ENCODE data around the gene EPS15. TPM values are rescaled to one million over a fixed set of nuclear protein-coding genes. Genes with fewer than 3 reads are reported as not detected.
"Not testable (repeated sequence)": the region's sequence is repeated elsewhere in the genome, so short reads cannot be mapped to it uniquely, and the experiment has no call there.

The EPS15 gene
- total RNA-seq, 1 donor from 2014 or later = 72.5 TPM

- DNase-seq = no peak
- intact Hi-C loops (cut with DNase I) = no loop called here
- peak; percentile 2 for ATAC-seq (ENCODE audit: poor library complexity)
These were observed 188.5 kb downstream of the EPS15 start, which contains the start of gene TTC39A for GRCh38 chr1:51330331-51331201. TSS of gene TTC39A (minus strand) at chr1:51330562. CDS start at chr1:51330477, 85 bp downstream.

DNA sequence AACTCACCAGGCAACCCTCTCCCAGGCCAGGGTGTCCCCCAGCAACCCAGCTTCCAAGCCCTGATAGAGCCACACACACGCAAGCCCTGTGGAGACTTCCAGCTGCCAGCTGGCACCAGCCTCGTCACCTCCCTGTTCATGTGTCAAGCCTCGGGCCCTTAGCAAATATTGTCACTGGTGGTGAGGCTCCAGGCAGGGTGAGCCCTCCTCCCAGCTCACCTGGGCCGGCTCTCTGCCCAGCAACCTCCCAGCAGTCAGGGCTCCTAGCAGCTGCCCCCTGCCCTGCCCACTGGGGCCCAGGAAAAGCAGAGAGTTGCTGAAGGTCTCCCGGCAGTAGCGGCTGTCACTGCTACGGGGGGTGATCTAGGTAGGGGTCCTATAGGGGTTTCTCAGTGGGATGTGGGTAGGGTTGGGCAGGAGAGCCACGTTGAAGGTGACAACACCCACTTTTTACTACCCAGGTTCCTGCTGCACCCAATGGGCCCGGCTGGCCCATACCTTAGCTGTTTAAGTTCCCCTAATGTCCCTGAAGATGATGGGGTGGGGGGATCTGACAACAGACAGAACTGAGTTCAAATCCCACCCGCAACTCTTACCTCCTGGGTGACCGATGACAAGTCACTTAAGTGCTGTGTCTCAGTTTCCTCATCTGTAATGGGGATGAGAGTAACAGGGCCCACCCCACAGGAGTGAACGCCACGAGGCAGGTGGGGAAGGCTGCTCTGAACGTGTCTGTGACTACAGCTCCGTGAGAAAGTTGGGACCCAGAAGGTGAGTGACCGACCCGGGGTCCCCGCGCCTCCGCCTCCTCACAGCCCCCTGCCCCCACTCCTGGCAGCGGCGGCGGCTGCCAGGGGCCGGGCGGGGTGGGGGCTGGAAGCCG, 189.4 kb downstream of the EPS15 start:
- intact Hi-C loops (cut with DNase I) = no loop called here
- DNase-seq = peak; percentile 76
- peak; percentile 75 for ATAC-seq (ENCODE audit: poor library complexity)

GRCh38 chr1:51328926-51329325, 190.1 kb downstream of the EPS15 start:
- intact Hi-C loops (cut with DNase I) = no loop called here
- DNase-seq (no peak), ATAC-seq (ENCODE audit: poor library complexity) (no peak)

GRCh38 chr1:51328279-51328678, 190.8 kb downstream of the EPS15 start:
- intact Hi-C loops (cut with DNase I) = no loop called here
- no peak for ATAC-seq (ENCODE audit: poor library complexity)
- no peak for DNase-seq

DNA sequence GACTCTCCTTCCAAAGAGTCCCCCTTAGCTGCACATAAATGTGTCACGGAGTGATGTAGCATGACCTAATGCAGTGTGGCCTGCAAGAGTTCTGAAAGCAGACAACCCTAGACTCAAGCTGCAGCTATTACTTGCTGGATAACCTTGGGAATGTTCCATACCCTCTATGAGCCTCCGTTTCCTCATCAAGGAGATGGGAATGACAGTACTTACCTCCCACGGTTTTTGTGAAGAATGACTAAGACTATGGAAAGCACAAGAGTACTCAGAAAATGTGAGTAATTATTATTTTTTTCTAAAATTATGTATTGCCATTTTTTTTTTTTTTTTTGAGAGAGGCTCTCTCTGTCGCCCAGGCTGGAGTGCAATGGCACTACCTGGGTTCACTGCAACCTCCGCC, 191.7 kb downstream of the EPS15 start:
- intact Hi-C loops (cut with DNase I) = no loop called here
- ATAC-seq (ENCODE audit: poor library complexity) = no peak
- no peak for DNase-seq

GRCh38 chr1:51326839-51327238, 192.2 kb downstream of the EPS15 start:
- ATAC-seq (ENCODE audit: poor library complexity) = peak; percentile 29
- DNase-seq = no peak
- intact Hi-C loops (cut with DNase I) = no loop called here

DNA sequence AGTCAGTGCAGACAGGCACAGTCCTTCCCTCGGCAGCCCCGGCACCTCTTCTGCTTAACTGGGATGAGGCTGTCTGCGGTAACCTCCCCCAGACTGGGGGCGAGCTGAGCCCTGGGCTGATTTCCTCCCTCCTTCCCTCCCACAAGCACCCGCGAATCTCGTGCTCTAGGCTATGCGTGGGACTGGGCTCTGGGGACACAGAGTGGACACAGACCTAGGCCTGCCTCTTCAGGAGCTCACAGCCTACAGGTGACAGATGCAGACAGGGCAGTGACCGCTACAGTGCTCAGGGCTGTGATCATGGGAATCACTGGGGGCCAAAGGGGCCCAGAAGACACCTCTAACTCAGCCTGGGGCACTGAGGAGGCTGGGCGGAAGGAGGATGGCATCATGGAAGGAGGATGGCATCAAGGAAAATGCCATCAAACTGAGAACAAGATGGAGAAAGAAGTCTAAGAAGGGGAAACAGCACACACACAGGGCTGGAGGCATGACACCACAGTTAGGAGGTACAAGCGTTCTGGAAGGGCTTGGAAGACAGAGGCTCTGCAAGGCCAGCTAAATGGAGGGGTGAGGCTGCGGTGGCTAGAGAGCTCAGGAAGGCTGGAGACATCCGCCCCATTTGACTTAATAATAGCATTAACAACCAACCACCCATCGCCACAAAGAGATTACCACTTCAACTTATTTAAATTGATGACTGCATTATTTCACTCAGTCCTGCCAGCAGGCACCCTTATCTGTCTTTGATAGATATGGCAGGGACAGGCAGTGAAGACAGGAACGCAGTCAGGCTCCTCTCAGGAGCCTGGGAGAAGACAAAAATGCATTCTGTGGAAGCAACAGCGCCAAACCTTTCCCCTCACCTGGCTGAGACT, 192.9 kb downstream of the EPS15 start:
- ATAC-seq (ENCODE audit: poor library complexity) (peak; percentile 53), DNase-seq (no peak)
- intact Hi-C loops (cut with DNase I) = no loop called here

DNA sequence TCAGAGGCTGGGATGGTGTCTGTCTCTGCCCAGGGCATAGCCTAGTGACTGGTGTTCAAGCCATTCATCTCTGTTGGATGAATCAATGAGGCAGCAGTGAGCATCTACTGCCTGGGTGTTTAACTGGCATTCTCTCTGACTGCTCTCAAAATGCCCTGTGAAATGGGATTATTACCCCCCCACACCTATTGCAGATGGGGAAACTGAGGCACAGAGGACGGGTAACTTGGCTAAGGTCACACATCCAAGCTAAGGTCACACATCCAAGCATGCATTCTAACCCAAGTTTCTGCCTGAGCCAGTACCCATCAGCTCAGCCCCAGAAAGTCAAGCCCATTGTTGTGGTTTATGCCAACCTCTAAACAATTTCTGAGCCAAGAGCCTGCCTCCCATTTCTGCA, 193.7 kb downstream of the EPS15 start:
- DNase-seq (no peak), ATAC-seq (ENCODE audit: poor library complexity) (no peak)
- intact Hi-C loops (cut with DNase I) = no loop called here

- intact Hi-C loops (cut with DNase I); ATAC-seq (ENCODE audit: poor library complexity); DNase-seq: not testable (repeated sequence)
These were observed 194.1 kb downstream of the EPS15 start for GRCh38 chr1:51325011-51325385.

GRCh38 chr1:51324251-51325010, 194.6 kb downstream of the EPS15 start:
- DNase-seq (no peak), ATAC-seq (ENCODE audit: poor library complexity) (no peak)
- intact Hi-C loops (cut with DNase I) = no loop called here

GRCh38 chr1:51323778-51324177, 195.3 kb downstream of the EPS15 start:
- no peak for ATAC-seq (ENCODE audit: poor library complexity)
- intact Hi-C loops (cut with DNase I) = no loop called here
- DNase-seq = no peak

DNA sequence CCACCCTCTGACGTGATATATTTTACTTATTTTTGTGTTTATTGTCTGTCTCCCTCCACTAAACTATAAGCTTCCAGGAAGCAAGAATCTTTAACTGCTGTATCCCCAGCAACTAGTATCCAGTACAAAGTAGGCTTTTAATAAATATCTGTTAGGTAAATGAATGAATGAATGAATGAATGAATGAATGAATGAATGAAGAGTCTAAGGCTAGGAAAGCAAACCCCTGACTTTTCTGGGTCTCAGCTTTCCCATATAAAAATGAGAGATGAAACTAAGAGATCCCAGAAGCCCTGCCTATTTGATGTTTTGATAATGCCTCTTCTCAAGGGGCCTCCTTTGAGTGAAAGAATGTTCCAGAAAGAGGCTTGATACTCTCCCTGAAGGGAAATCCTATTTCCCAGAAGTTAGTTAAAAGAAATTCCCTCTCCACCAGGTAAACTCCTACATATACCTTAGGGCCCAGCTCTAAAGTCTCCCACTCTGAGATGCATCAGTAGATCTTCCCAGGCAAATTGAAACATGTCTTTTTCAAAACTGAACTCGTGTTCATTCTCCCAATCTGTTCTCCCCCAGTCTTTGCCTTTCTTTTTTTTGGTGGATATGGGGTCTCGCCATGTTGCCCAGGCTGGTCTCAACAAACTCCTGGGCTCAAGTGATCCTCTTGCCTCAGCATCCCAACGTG, 196.5 kb downstream of the EPS15 start:
- intact Hi-C loops (cut with DNase I) = no loop called here
- DNase-seq (no peak), ATAC-seq (ENCODE audit: poor library complexity) (no peak)

- DNase-seq (no peak), ATAC-seq (ENCODE audit: poor library complexity) (no peak)
- intact Hi-C loops (cut with DNase I) = no loop called here
These were observed 197.2 kb downstream of the EPS15 start for GRCh38 chr1:51321924-51322280.

GRCh38 chr1:51320967-51321923, 197.8 kb downstream of the EPS15 start:
- DNase-seq = no peak
- intact Hi-C loops (cut with DNase I) = no loop called here
- no peak for ATAC-seq (ENCODE audit: poor library complexity)

- ATAC-seq (ENCODE audit: poor library complexity) (no peak), DNase-seq (no peak)
- intact Hi-C loops (cut with DNase I) = no loop called here
These were observed 201.3 kb downstream of the EPS15 start for GRCh38 chr1:51317798-51318197.

DNA sequence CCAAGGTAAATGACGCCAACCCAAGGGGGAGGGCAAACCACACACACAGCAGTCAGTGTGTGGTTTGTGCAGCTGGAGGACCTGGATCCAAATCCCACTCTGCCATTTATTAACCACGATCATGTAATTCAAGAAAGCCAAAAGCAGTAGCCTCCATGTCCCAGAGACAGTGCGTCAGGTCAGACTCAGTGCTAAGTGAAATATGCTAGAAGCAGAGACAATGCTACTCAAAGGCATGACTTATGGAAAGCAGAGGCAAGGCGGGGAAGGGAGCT, 202.3 kb downstream of the EPS15 start:
- DNase-seq = no peak
- ATAC-seq (ENCODE audit: poor library complexity) = no peak
- intact Hi-C loops (cut with DNase I) = no loop called here
